Activated naive CD8-positive, alpha-beta T cell treated with anti-CD3 and anti-CD28 coated beads for 36 hours (primary cell): ENCODE measurements around the gene ARHGAP8. TPM values are rescaled to one million over a fixed set of nuclear protein-coding genes. Genes with fewer than 3 reads are reported as not detected.

Experiments used
- DNase-seq: peaks from one replicate; pipeline ENCODE4 v3.0.0; 2021
- H3K27ac Mint-ChIP-seq: one replicate; pipeline ENCODE4 v1.8.0; 2022; ENCODE audit warnings: mild to moderate bottlenecking, moderate library complexity, mixed read lengths
- H3K27me3 Mint-ChIP-seq: one replicate; pipeline ENCODE4 v1.8.0; 2022; ENCODE audit warnings: mild to moderate bottlenecking, mixed read lengths
- H3K36me3 Mint-ChIP-seq: one replicate; pipeline ENCODE4 v1.8.0; 2021; ENCODE audit warnings: mild to moderate bottlenecking, mixed read lengths
- H3K4me1 Mint-ChIP-seq: one replicate; pipeline ENCODE4 v1.8.0; 2021; ENCODE audit warnings: mixed read lengths
- H3K4me3 Mint-ChIP-seq: one replicate; pipeline ENCODE4 v1.8.0; 2022; ENCODE audit warnings: mild to moderate bottlenecking, moderate library complexity, mixed read lengths
- H3K9me3 Mint-ChIP-seq: one replicate; pipeline ENCODE4 v1.8.0; 2022; ENCODE audit warnings: mixed read lengths
- total RNA-seq, 2 experiments: library from RNA; stranded (reverse); gene quantifications; one replicate each; pipeline ENCODE4 v1.2.3, GENCODE V29; 2021

The ARHGAP8 gene
- total RNA-seq, 2 experiments from 2014 or later, result 3.2 TPM

DNA sequence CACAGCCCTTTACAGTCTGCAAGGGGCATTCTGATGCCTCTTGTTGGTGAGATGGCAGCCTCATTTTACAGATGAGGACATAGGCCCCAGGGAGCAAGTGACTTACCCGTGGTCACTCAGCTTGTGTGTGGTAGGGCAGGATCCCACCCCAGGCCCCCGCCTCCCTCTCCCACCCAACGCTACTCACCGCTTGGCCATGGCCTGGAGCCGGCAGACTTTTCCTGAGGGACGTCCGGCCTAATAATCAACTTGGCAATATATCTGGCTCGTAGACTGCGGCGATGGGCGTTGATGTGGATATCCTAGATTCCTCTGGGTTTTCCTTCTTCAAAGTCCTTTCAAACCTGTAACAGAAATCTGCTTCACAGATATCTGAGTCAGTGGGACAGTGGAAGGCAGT lies 57.1 kb downstream of the ARHGAP8 start:
- no peak for DNase-seq
- H3K4me1 Mint-ChIP-seq, result peaks cover 2% of the 10 kb centered on the region
- no peak overlapping the region for H3K4me3 Mint-ChIP-seq
- no peaks in the 10 kb centered on the region for H3K9me3 Mint-ChIP-seq
- no peak overlapping the region for H3K27ac Mint-ChIP-seq
- peaks cover 4% of the 10 kb centered on the region for H3K27me3 Mint-ChIP-seq
- H3K36me3 Mint-ChIP-seq, result no peaks in the 10 kb centered on the region

GRCh38 chr22:44811141-44811540 lies 58.8 kb downstream of the ARHGAP8 start:
- Mint-ChIP-seq H3K4me1 (peaks cover 2% of the 10 kb centered on the region), H3K27ac (no peak overlapping the region), H3K36me3 (no peaks in the 10 kb centered on the region), H3K27me3 (peaks cover 4% of the 10 kb centered on the region), H3K9me3 (no peaks in the 10 kb centered on the region), H3K4me3 (no peak overlapping the region)
- no peak for DNase-seq

GRCh38 chr22:44813416-44813815 lies 61.0 kb downstream of the ARHGAP8 start:
- H3K4me3 Mint-ChIP-seq, result no peak overlapping the region
- H3K9me3 Mint-ChIP-seq, result no peaks in the 10 kb centered on the region
- H3K36me3 Mint-ChIP-seq, result no peaks in the 10 kb centered on the region
- peaks cover 4% of the 10 kb centered on the region for H3K27me3 Mint-ChIP-seq
- no peak for DNase-seq
- H3K27ac Mint-ChIP-seq, result no peak overlapping the region
- H3K4me1 Mint-ChIP-seq, result no peaks in the 10 kb centered on the region

GRCh38 chr22:44814266-44815098 lies 62.1 kb downstream of the ARHGAP8 start:
- H3K27me3 Mint-ChIP-seq, result peaks cover 4% of the 10 kb centered on the region
- H3K27ac Mint-ChIP-seq, result no peak overlapping the region
- DNase-seq, result no peak
- no peaks in the 10 kb centered on the region for H3K36me3 Mint-ChIP-seq
- H3K4me3 Mint-ChIP-seq, result no peak overlapping the region
- no peaks in the 10 kb centered on the region for H3K9me3 Mint-ChIP-seq
- H3K4me1 Mint-ChIP-seq, result no peaks in the 10 kb centered on the region

GRCh38 chr22:44815099-44816070 lies 63.0 kb downstream of the ARHGAP8 start:
- H3K27ac Mint-ChIP-seq, result no peak overlapping the region
- peaks cover 4% of the 10 kb centered on the region for H3K27me3 Mint-ChIP-seq
- no peaks in the 10 kb centered on the region for H3K9me3 Mint-ChIP-seq
- DNase-seq, result no peak
- no peaks in the 10 kb centered on the region for H3K36me3 Mint-ChIP-seq
- H3K4me3 Mint-ChIP-seq, result no peak overlapping the region
- no peaks in the 10 kb centered on the region for H3K4me1 Mint-ChIP-seq

DNA sequence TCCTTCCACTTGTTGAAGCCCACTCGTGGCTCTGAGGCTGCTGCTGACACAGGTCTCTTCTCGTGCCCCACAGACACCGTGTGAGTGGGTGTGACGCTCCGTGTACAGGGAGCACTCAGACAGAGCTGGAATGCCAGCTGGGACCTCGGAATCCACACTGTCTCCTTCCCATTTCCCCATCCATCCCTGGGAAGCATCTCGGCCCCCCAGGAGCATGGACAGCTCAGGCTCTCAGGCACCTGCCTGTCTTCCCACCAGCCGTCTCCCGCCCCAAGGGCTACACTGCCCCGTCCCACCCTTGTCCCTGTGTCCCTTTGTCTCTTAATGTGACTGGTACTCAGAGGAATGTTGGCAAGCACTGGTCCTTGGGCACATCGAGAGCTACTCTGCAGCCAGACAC lies 63.8 kb downstream of the ARHGAP8 start:
- Mint-ChIP-seq H3K9me3 (no peaks in the 10 kb centered on the region), H3K27me3 (peaks cover 4% of the 10 kb centered on the region), H3K36me3 (no peaks in the 10 kb centered on the region), H3K27ac (no peak overlapping the region), H3K4me1 (no peaks in the 10 kb centered on the region), H3K4me3 (no peak overlapping the region)
- DNase-seq, result no peak

DNA sequence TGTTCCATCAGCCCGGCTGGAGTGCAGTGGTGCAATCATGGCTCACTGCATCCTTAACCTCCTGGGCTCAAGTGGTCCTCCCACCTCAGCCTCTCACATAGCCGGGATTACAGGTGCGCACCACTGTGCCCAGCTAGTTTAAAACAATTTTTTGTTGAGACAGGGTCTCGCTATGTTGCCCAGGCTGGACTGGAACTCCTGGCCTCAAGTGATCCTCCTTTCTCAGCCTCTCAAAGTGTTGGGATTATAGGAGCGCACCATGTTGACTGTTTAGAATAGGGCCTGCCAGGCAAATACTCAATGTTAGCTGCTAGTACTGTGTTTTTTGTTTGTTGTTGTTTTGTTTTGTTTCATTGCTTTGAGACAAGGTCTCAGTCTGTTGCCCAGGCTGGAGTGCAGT lies 66.4 kb downstream of the ARHGAP8 start:
- Mint-ChIP-seq H3K4me3 (no peak overlapping the region), H3K36me3 (no peaks in the 10 kb centered on the region), H3K27ac (no peak overlapping the region), H3K4me1 (no peaks in the 10 kb centered on the region), H3K9me3 (no peaks in the 10 kb centered on the region), H3K27me3 (no peaks in the 10 kb centered on the region)
- DNase-seq, result no peak

DNA sequence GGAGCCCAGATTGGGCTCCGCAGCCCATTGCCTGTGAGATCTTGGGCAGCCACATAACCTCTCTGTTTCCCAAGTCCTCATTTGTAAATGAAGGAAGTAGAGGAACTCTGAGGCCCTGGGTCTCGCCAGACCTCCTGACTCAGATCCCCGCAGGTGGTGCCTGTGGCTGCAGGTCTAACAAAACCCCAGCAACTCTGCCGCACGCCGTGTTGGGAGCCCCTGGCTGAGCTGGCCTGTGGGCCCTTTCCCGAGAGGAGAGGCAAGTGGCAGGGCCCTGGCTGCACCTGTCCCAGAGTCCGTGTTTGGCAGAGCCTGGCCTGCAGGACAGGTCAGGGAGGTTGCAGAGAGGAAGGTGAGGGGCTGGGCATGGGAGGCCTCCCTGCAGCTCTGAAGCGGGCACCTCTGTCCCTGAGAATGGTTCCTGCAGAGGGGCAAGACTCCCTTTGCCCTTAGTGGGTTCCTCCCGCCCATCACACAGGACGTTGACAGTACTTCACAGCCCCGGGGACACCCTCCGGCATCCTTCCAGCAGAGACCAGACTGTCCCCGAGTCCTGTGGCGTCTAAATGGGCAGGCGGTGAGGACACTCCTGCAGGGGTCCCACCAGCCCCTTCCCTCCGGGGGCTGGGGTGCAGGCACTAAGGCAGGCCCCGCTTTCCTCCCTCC lies 67.7 kb downstream of the ARHGAP8 start:
- no peak for DNase-seq
- Mint-ChIP-seq H3K36me3 (no peaks in the 10 kb centered on the region), H3K4me1 (no peaks in the 10 kb centered on the region), H3K9me3 (no peaks in the 10 kb centered on the region), H3K27ac (no peak overlapping the region), H3K27me3 (no peaks in the 10 kb centered on the region), H3K4me3 (no peak overlapping the region)

GRCh38 chr22:44821741-44822475 lies 69.5 kb downstream of the ARHGAP8 start:
- Mint-ChIP-seq H3K36me3 (no peaks in the 10 kb centered on the region), H3K4me1 (no peaks in the 10 kb centered on the region), H3K27ac (no peak overlapping the region), H3K27me3 (peaks cover 3% of the 10 kb centered on the region), H3K9me3 (no peaks in the 10 kb centered on the region), H3K4me3 (no peak overlapping the region)
- no peak for DNase-seq

GRCh38 chr22:44822534-44822933 lies 70.2 kb downstream of the ARHGAP8 start:
- Mint-ChIP-seq H3K4me3 (no peak overlapping the region), H3K9me3 (no peaks in the 10 kb centered on the region), H3K27me3 (peaks cover 7% of the 10 kb centered on the region), H3K4me1 (no peaks in the 10 kb centered on the region), H3K36me3 (no peaks in the 10 kb centered on the region), H3K27ac (no peak overlapping the region)
- no peak for DNase-seq

GRCh38 chr22:44823396-44823795 lies 71.0 kb downstream of the ARHGAP8 start:
- Mint-ChIP-seq H3K36me3 (no peaks in the 10 kb centered on the region), H3K27me3 (peaks cover 9% of the 10 kb centered on the region), H3K4me3 (no peak overlapping the region), H3K27ac (no peak overlapping the region), H3K9me3 (no peaks in the 10 kb centered on the region), H3K4me1 (peaks cover 3% of the 10 kb centered on the region)
- DNase-seq, result no peak

DNA sequence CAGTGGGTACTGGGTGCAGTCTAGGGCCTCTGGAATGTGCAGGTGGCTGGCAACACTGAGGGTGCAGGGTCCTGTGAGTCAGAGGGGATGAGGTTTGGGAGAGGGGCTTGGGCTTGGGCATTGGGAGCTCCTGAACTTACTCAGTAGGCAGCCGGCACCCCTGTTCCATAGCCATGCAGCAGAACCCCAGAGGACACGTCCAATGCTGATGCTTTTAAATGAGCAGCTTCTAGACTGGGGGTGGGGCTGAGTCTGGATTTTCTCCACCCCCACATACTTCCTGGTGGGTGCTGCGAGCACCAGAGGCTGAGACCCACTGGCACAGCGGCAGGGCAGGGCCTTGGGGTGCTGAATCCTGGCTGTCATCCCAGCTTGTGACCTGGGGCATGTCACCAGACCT lies 71.4 kb downstream of the ARHGAP8 start:
- no peaks in the 10 kb centered on the region for H3K36me3 Mint-ChIP-seq
- no peak for DNase-seq

DNA sequence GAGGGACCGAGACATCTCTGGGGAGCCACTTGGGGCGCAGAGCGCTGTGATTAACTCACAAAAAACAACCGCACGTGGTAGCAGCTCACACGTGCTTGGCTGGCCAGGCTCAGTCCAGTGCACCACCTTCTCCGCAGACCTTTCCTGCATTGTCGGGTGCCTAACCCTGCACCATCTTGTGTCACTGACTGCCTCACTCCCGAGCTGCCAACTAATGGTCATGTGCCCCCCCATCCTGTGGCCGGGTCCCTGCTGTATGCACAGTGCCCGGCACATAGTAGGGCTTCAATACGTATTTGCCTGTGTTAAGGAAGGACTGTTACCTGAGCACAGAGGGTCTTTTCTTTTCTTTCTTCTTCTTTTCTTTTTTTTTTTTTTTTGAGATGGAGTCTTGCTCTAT lies 71.9 kb downstream of the ARHGAP8 start:
- H3K4me3 Mint-ChIP-seq, result no peak overlapping the region
- peaks cover 9% of the 10 kb centered on the region for H3K27me3 Mint-ChIP-seq
- H3K36me3 Mint-ChIP-seq, result no peaks in the 10 kb centered on the region
- no peak for DNase-seq
- no peak overlapping the region for H3K27ac Mint-ChIP-seq
- H3K9me3 Mint-ChIP-seq, result no peaks in the 10 kb centered on the region
- H3K4me1 Mint-ChIP-seq, result peaks cover 3% of the 10 kb centered on the region

More for the DNA sequence above, 71.4 kb downstream of the ARHGAP8 start:
- H3K9me3 Mint-ChIP-seq, result no peaks in the 10 kb centered on the region
- peaks cover 3% of the 10 kb centered on the region for H3K4me1 Mint-ChIP-seq
- H3K4me3 Mint-ChIP-seq, result no peak overlapping the region
- H3K27ac Mint-ChIP-seq, result no peak overlapping the region
- H3K27me3 Mint-ChIP-seq, result peaks cover 9% of the 10 kb centered on the region

- Mint-ChIP-seq H3K27ac (no peak overlapping the region), H3K4me3 (no peak overlapping the region), H3K27me3 (peaks cover 9% of the 10 kb centered on the region), H3K4me1 (peaks cover 3% of the 10 kb centered on the region), H3K9me3 (no peaks in the 10 kb centered on the region), H3K36me3 (no peaks in the 10 kb centered on the region)
- DNase-seq, result no peak
Observed at GRCh38 chr22:44825310-44826150, 73.2 kb downstream of the ARHGAP8 start.
